ENCODE data around the gene DCDC1. TPM values are rescaled to one million over a fixed set of nuclear protein-coding genes. Genes with fewer than 3 reads are reported as not detected.

The DCDC1 gene
- total and polyA plus RNA-seq, 9 of the 15 experiments (the other 6 are each of a cell fraction or from before 2014, with no cell fraction given), result 0.05 to 0.18 (median 0.08) TPM; not detected in 3

GRCh38 chr11:31419138-31419537, 49.6 kb upstream of the DCDC1 start (continued):
- TF ChIP-seq MITF (IDR thresholded peaks at IDR 0.05) (no peak), KLF1 (tag; IDR thresholded peaks at IDR 0.05) (no peak), PHF8 (IDR thresholded peaks at IDR 0.05; ENCODE audit: borderline replicate concordance, low read length) (no peak), RBM25 (IDR thresholded peaks at IDR 0.05; ENCODE audit: low read depth, low read length, severe bottlenecking) (no peak), NUFIP1 (IDR thresholded peaks at IDR 0.05; ENCODE audit: partially characterized antibody) (no peak), ZNF561 (CRISPR knock-in tag; conservative IDR thresholded peaks at IDR 0.05) (no peak), SIN3B (IDR thresholded peaks at IDR 0.05; ENCODE audit: low read depth) (no peak), NKRF (IDR thresholded peaks at IDR 0.05; ENCODE audit: borderline replicate concordance) (no peak), SOX6 (IDR thresholded peaks at IDR 0.05) (peak; percentile 34; the same call in 1 of the 2 replicates), SUPT5H (IDR thresholded peaks at IDR 0.05) (no peak), MAZ (CRISPR knock-in tag; conservative IDR thresholded peaks at IDR 0.05 in 1 of 2, IDR thresholded peaks at IDR 0.05 in 1 of 2) (0 out of 4 replicates have a peak, but pooled peaks of 1 of the 2 experiments have one; percentile 13), SPI1 (IDR thresholded peaks at IDR 0.05; ENCODE audit: borderline replicate concordance, low read depth, low read length) (no peak), THRA (IDR thresholded peaks at IDR 0.05) (no peak), PCBP1 (IDR thresholded peaks at IDR 0.05; ENCODE audit: low read depth, low read length, poor library complexity, severe bottlenecking) (no peak), PPARD (CRISPR knock-in tag; IDR thresholded peaks at IDR 0.05) (no peak), ZNF445 (CRISPR knock-in tag; IDR thresholded peaks at IDR 0.05; ENCODE audit: low read depth) (0 out of 2 replicates have a peak, but pooled peaks have one; percentile 32), ZNF75A (CRISPR knock-in tag; IDR thresholded peaks at IDR 0.05) (0 out of 2 replicates have a peak, but pooled peaks have one; percentile 52), ZNF121 (CRISPR knock-in tag; conservative IDR thresholded peaks at IDR 0.05) (no peak), EWSR1 (IDR thresholded peaks at IDR 0.05; ENCODE audit: borderline replicate concordance, low read depth, partially characterized antibody) (no peak), ZFX (CRISPR knock-in tag; IDR thresholded peaks at IDR 0.05) (no peak)

All from K562 (cell line).